HL-60 (cell line): ENCODE data around the gene COA5.

Source experiments
- DNase-seq, 2 experiments: peaks; one replicate each; pipeline ENCODE4 v3.0.0-alpha.2; 2010 to 2020; ENCODE audit warnings: low read depth in 1 of 2, low spot score in 1 of 2
- H3K27ac ChIP-seq: fragments of 250-450 bp; sonication (Bioruptor Pico); replicated peaks from 2 replicates; pipeline ENCODE4 v1.5.1; 2020; ENCODE audit warnings: mild to moderate bottlenecking, moderate library complexity
- H3K27me3 ChIP-seq: fragments of 250-450 bp; sonication (Bioruptor Pico); 2 replicates; pipeline ENCODE4 v1.5.1; 2021; ENCODE audit warnings: mild to moderate bottlenecking, moderate library complexity; ENCODE audit not compliant: insufficient read depth, poor library complexity, severe bottlenecking
- H3K4me3 ChIP-seq: replicated peaks from 2 replicates; pipeline ENCODE4 v1.5.1; 2011; ENCODE audit warnings: mild to moderate bottlenecking, control low read depth, low read length; ENCODE audit not compliant: insufficient read depth
- CTCF ChIP-seq: IDR thresholded peaks from one replicate; pipeline ENCODE4 v1.5.1; 2011; ENCODE audit warnings: low read length, control low read depth, inconsistent platforms; ENCODE audit not compliant: insufficient read depth
- GABPA ChIP-seq: IDR thresholded peaks from 2 replicates; pipeline ENCODE4 v1.6.1; 2012; ENCODE audit warnings: low read depth
- POLR2AphosphoS5 ChIP-seq: IDR thresholded peaks from 2 replicates; pipeline ENCODE4 v1.6.1; 2012; ENCODE audit warnings: low read depth
- SPI1 ChIP-seq: IDR thresholded peaks from 2 replicates; pipeline ENCODE4 v1.6.1; 2012; ENCODE audit warnings: low read depth, mild to moderate bottlenecking, borderline replicate concordance
- TF ChIP-seq, protein P1 (sequence below): IDR thresholded peaks from 2 replicates; pipeline ENCODE4 v1.6.1; 2012; ENCODE audit warnings: low read depth; ENCODE audit not compliant: insufficient replicate concordance

The COA5 gene

GRCh38 chr2:98649992-98650375 is 41.7 kb upstream of the COA5 start:
- no peak for TF ChIP-seq GABPA
- TF ChIP-seq SPI1, result no peak
- TF ChIP-seq POLR2AphosphoS5, result no peak
- no peak for TF ChIP-seq CTCF
- TF ChIP-seq, protein P1, sequence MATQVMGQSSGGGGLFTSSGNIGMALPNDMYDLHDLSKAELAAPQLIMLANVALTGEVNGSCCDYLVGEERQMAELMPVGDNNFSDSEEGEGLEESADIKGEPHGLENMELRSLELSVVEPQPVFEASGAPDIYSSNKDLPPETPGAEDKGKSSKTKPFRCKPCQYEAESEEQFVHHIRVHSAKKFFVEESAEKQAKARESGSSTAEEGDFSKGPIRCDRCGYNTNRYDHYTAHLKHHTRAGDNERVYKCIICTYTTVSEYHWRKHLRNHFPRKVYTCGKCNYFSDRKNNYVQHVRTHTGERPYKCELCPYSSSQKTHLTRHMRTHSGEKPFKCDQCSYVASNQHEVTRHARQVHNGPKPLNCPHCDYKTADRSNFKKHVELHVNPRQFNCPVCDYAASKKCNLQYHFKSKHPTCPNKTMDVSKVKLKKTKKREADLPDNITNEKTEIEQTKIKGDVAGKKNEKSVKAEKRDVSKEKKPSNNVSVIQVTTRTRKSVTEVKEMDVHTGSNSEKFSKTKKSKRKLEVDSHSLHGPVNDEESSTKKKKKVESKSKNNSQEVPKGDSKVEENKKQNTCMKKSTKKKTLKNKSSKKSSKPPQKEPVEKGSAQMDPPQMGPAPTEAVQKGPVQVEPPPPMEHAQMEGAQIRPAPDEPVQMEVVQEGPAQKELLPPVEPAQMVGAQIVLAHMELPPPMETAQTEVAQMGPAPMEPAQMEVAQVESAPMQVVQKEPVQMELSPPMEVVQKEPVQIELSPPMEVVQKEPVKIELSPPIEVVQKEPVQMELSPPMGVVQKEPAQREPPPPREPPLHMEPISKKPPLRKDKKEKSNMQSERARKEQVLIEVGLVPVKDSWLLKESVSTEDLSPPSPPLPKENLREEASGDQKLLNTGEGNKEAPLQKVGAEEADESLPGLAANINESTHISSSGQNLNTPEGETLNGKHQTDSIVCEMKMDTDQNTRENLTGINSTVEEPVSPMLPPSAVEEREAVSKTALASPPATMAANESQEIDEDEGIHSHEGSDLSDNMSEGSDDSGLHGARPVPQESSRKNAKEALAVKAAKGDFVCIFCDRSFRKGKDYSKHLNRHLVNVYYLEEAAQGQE, result no peak
- Histone ChIP-seq H3K4me3 (no peak overlapping the region), H3K27ac (no peak overlapping the region; the same call in none of the 2 replicates), H3K27me3 (no peaks in the 10 kb centered on the region)
- DNase-seq, result no peak

GRCh38 chr2:98649135-98649991 is 41.1 kb upstream of the COA5 start:
- DNase-seq, result peak; percentile 48 to 83
- Histone ChIP-seq H3K27ac (no peak overlapping the region; the same call in 1 of the 2 replicates), H3K4me3 (no peak overlapping the region), H3K27me3 (no peaks in the 10 kb centered on the region)
- TF ChIP-seq CTCF (peak; percentile 100), POLR2AphosphoS5 (no peak)
- TF ChIP-seq, protein P1, result no peak

DNA sequence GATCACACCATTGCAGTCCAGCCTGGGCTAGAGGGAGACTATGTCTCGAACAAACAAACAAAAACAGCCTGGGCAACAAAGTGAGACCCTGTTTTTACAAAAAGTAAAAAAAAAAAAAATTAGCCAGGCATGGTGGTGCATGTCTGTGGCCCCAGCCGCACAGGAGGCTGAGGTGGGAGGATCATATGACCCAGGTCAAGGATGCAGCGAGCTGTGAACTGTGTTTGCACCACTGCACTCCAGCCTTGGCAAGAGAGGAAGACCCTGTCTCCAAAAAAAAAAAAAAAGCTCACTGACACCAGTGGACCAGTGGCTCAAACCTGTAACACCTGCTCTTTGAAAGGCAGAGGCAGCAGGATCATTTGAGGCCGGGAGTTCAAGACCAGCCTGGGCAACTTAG is 40.1 kb upstream of the COA5 start:
- H3K27ac ChIP-seq, result no peak overlapping the region
- TF ChIP-seq POLR2AphosphoS5, result no peak
- TF ChIP-seq GABPA, result no peak
- TF ChIP-seq, protein P1, result no peak
- TF ChIP-seq SPI1, result no peak
- TF ChIP-seq CTCF, result no peak
- H3K27me3 ChIP-seq, result no peaks in the 10 kb centered on the region
- DNase-seq, result no peak
- H3K4me3 ChIP-seq, result no peak overlapping the region
